HG03521 (cell line): ENCODE results near the gene KIAA1328.

ENCODE experiments used
- ATAC-seq: cut with Tn5 transposase; IDR thresholded peaks from one replicate; pipeline ENCODE4 v1.9.1; 2021; ENCODE audit warnings: mild to moderate bottlenecking, moderate library complexity; ENCODE audit not compliant: unreplicated experiment

KIAA1328 gene

GRCh38 chr18:36942264-36942663, 113.3 kb downstream of the KIAA1328 start:
- no peak for ATAC-seq

DNA sequence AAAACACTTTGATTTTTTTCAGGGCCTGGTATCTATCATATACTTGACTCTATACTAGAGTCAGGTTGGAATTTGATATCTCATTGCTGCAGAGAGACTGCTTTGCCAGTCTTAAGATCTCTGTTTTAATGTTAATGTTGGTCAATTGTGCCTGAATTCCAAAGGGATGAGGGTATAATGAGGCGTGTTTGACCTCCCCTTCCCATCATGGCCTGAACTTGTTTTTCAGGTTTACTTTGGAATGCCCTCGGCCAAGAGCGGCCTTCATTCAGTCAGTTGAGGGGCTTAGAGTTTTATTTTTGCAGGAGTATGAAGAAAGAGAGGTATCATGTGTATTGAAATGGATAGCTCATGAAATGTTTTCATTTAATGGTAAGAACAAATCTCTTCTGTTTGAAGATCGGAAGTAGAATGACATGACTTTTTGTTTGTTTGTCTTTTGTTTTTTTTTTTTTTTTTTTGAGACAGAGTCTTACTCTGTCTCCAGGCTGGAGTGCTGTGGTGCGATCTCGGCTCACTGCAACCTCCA, 119.0 kb downstream of the KIAA1328 start:
- no peak for ATAC-seq

DNA sequence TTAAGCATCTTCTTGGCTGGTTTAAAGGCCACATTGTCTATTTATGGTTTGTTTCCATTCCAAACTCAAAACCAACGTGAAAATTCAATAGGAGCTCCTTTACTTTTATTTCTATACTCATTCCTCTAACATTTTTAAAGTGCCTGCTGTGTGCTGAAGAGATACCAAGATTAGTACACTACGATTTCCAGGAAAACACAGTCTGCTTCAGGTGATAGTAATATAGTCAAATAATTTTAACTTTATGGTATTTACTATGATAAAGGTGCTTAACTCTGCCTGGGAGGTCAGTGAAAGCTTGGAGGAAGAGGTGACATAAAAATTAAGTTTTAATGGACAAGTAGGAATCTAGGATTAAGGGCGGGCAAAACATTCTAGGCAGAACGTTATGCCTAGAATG, 121.4 kb downstream of the KIAA1328 start:
- no peak for ATAC-seq

DNA sequence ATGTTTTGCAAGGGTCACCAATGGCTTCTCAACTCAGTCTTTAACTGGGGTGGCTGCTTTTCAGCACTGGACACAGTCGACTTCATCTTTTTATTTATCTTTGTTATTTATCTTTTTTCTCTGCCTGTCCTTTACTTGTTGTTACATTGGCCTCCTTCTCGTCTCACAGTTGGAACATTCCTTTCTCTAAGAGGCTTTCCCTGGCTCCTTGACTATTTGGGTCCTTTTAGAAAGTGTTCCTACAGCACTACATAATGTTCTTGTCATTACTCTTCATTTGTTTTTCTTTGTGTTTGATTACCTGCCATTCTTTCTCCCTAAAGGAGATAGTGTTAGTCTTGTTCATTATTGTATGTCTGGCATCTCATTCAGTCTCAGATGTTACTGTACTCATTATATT, 122.0 kb downstream of the KIAA1328 start:
- ATAC-seq: no peak

- ATAC-seq: no peak
Observed at GRCh38 chr18:36953047-36953446, 124.1 kb downstream of the KIAA1328 start.

DNA sequence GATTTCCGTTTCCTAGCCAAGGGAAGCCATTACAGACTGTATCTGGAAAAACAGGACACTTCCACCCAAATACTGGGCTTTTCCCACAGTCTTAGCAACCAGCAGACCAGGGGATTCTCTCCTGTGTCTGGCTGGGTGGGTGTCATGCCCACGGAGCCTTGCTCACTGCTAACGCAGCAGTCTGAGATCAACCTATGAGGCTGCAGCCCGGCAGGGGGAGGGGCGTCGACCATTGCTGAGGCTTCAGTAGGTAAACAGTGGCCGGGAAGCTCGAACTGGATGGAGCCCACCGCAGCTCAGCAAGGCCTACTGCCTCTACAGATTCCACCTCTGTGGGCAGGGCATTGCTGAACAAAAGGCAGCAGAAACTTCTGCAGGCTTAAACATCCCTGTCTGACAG, 131.1 kb downstream of the KIAA1328 start:
- no peak for ATAC-seq

DNA sequence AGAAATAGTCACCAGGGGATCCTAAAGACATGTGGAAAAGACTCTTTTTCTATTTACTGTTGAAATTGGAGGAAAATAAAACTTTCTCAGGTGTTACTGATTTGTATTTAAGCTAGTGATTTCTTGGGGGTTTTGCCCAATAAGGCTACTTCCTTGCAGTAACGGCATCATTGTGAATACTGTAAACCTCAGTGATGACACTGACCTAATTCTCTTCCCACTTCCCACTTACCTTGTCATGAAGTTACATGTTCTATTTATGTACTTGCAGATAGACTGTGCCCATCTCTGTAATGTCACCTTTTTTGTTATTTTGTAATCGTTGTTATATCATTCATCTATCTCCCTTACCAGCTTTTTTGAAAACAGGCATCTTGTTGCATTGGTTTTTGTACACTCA, 134.5 kb downstream of the KIAA1328 start:
- no peak for ATAC-seq

DNA sequence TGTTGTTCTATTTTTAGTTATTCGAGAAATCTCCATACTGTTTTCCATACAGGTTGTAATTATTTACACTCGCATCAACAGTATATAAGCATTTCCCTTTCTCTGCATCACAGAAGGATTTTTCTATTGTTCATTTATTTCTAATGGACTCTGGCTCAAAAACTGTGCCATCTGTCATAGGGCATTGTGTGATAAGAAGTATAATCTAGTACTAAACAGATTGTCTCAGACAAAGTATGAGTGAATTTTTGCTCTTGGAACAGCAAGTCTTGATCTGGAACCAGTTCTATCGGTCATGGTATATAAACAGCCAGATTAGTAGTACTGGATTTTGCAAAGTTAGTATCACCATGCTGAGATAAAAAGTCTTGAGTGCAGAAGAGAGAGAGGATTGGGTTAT, 145.8 kb downstream of the KIAA1328 start:
- no peak for ATAC-seq

DNA sequence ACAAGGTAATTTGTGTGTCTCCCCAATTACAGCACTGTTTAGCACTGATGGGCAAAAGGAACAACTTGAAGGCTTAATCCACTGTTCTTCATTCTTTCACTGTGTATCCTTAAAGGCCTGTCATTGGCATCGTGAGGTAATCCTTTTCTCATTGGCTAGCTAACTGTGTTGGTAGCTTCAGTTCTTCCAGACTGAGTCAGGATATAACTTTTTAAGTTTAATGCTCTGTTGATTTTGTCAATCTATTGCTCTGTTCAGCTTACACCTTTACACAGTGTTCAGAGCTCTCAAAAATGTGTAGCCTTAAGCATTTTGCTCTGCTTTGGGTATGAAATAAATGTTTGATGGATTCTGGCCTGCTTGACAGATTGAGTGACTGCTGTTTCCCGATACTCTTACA, 148.2 kb downstream of the KIAA1328 start:
- no peak for ATAC-seq

DNA sequence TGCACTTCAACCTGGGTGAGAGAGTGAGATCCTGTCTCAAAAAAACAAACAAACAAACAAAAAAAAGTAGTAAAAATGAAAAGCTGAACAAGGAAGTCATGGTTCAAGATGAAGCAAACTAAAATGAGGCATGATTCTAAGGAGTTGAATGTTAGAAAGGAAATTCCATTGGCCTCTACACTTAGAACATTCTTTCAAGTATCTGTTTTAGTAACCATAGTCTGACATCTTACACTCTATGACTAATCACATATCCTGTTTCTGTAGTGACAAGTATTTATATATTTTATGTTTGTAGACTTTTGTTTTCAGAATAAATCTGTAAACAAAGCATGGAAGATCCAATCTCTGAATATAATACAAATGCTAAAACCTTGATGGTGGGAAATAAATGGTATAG, 164.1 kb downstream of the KIAA1328 start:
- ATAC-seq: no peak

DNA sequence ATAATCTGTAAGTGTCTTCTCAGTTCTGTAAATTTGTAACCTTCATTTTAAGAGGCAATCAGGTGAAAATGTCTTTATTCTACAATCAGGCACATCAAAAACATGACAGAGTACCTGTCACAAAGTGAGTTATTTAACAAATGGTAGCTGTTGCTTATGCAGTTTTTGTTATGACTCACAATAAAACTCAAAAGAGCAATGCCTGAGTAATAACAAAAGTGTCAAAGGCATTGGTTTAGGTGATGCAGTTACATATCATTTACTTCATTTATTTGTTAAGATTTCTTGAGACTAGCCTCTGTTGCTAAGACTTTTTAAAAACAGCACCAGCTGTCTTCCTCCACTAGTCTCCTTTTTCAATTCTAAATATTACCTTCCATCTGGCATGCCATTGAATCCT, 177.8 kb downstream of the KIAA1328 start:
- ATAC-seq: peak; percentile 59

DNA sequence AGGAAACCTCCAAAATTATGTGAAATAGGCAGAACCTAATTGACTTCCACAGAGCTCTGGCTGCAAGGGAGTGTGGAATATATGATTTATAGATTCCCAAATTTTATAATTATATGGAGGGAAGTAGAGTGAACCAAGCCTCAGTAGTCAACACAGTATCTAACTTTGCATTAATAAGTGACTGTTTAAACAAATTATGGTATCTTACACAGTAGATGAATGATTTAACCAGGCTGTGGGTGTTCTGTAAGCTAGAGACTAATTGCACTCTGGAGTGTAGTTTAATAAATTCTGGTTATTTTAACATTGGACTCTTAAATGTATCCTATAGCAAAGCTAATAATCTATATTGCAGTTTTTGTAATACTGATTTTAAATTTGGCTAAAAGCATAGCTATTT, 183.5 kb downstream of the KIAA1328 start:
- ATAC-seq: no peak

DNA sequence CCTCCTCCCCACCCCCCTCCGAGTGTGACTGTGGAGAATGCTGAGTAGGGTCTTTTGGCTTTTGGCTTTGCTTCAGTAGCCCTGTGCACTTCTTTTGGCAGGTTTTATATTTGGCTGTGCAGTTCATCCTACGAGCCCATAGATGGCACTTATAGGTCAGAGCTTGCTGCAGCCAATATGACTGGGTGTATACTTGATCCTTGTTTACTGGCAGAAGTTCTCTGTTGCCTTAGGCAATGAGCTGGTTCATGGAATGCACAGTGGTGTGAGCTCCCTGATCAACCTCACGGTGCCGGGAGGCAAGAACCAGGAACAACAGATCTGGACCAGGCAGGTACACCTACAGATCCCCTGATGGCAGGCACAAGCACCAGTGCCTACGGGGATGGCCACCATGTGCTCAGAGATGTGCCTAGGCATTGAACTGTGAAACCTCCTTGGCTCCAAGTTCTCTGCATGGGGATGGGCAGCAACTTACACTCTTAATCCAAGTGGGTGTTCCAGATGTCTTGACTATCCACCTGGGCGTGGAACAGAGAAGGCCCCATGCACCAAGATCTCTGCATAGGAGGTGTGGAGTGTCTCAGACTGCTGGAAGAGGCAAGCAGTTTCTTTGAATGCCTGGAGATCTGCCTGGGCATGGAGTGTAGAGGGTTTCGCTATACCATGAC, 190.4 kb downstream of the KIAA1328 start:
- ATAC-seq: no peak

- ATAC-seq: no peak
Observed at GRCh38 chr18:37033419-37033818, 204.5 kb downstream of the KIAA1328 start.

DNA sequence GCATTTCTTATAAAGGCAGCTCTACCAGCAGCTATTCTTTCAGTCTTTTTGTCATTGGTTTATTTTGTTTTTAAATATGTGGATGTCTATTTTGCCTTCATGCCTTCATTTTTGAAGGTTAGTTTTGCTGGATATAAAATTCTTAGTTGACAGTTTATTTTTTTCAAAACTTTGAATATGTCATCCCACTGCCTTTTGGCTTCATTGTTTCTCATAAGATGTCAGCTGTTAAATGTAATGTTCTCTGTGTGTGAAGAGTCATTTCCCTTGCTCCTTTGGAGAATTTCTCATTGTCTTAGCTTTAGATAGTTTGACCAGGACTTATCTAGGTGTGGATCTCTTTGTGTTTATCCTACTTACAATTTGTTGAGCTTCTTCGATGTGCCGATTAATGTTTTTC, 213.5 kb downstream of the KIAA1328 start:
- no peak for ATAC-seq

- no peak for ATAC-seq
Observed at GRCh38 chr18:37055137-37055802, 226.3 kb downstream of the KIAA1328 start.

DNA sequence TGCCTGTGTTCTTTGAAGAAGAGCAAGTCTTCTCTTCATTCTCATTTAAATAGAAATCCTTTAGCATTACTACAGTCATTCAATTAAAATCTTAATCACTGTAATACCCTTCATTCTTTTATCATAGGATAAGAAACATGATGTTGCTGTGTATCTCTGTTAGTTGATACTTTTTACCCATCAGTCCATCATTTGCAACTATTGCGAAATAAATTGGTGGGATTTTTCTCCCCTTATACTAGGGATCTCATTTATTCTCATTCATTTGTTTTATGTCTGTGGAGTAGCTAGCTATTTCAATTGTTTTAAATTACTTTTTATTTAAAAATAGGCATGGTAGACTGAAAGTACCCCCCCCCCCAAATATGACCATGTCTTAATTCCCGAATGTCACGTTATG, 235.3 kb downstream of the KIAA1328 start:
- ATAC-seq: no peak

DNA sequence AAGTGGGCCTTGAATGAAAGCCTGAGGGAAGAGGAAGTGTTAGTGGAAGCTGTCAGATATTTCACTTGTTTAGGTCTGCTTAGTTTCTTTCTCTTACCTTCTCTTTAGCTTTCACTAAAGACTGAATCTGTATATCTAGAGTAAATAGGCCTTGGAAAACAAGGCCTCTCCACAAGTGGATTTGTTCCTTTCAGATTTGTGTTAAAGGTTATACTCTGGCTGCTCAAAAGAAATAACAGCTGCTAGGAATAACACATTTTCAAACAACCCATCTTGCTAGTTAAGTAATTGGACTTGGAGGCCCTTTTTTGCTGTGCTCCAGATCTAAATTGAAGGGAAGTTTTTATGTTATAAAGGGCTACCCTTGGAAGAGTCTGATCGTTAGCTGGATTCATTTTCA, 236.3 kb downstream of the KIAA1328 start:
- ATAC-seq: no peak

DNA sequence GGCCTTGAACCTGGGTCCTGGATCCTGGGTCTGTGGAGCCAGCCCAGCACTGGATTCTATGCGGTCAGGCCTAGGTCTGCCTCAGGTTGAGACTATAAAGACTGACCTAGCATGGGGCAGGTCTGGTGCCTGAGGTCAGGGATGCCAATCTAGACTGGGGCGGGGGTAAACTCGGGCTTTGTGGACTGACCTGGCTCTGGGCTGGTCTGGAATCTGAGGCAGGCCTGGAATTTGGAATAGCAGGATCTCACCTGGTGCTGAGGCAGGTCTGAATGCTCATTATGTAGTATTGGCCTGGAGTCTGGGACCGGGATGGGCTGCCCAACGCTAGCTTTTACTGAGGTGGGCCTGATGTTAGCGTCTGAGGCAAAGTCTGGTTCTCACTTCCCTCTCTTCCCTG, 256.0 kb downstream of the KIAA1328 start:
- ATAC-seq: no peak

GRCh38 chr18:37085362-37085761, 256.4 kb downstream of the KIAA1328 start:
- no peak for ATAC-seq

DNA sequence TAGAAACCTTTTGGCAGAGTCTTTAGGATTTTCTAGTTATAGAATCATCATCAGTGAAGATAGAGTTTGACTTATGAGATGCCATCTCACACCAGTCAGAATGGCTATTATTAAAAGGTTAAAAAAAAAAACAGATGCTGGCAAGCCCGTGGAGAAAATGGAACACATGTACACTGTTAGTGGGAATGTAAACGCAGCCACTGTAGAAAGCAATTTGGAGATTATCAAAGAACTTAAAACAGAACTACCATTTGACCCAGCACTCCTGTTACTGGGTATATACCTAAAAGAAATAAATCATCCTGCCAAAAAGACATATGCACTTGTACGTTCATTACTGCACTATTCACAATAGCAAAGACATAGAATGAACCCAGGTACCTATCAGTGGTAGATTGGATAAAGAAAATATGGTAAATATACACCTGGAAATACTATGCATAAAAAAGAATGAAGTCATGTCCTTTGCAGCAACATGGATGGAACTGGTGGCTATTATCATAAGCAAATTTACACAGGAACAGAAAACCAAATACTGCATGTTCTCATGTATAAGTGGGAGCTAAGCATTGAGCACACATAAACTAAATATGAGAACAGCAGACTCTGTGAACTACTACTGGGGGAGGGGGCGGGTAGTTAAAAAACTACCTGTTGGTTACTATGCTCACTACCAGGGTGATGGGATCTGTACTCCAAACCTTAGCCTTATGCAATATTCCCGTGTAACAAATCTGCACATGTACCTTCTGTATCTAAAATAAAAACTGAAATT, 279.0 kb downstream of the KIAA1328 start:
- no peak for ATAC-seq

DNA sequence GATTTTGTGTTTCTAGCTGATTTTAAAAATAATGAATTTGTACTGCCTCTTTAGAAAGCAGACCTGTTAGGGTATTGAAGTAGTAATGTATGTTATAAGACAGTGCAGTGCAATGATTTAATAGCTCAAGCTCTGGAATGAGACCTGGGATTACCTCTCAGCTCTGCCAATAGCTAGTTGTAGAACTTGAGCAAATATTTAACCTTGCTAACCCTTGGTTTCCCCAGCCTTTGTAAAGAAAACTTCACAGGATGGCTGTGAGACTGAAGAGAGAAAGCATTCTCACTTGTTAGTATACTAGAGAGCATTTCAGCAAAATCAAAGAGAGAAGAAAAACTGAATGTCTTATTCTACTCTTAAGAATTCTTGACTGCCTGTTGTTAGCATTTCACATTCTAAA, 293.9 kb downstream of the KIAA1328 start:
- no peak for ATAC-seq
